Fibroblast of lung (primary cell): ENCODE data around the gene ALG8.

ENCODE experiments used
- EZH2 ChIP-seq: IDR thresholded peaks from 2 replicates; pipeline ENCODE4 v1.5.1; 2012; ENCODE audit warnings: low read length, control low read depth, mild to moderate bottlenecking; ENCODE audit errors: missing control alignments
- TF ChIP-seq, protein P1 (sequence below), 2 donors: IDR thresholded peaks in 1 of 2; conservative IDR thresholded peaks in 1 of 2; 1 replicate in 1 of 2; 2 replicates in 1 of 2; pipeline ENCODE4 v1.5.1; 2011 to 2012; ENCODE audit warnings: low read length in 2 of 2, control low read depth in 1 of 2, inconsistent platforms in 1 of 2, low read depth in 1 of 2, mild to moderate bottlenecking in 1 of 2

DNA sequence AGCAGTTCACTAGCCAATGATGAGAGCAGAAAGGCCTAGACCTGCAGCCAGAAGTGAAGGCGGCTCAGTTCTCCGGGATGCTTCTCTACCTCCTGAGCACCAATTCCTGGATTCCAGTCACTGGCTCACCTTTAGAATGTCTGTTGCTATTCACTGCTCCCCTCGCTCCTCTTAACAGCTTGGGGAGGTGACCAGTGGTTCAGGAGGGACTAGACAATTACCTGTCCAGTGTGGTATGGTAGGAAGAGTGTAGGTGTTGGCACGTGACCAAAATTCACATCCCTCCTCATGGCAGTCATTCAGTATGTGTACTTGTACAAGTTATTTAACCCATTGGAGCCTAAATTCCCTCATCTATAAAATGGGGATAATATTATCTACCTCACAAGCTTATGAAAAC, 71.7 kb downstream of the ALG8 start:
- TF ChIP-seq, protein P1, sequence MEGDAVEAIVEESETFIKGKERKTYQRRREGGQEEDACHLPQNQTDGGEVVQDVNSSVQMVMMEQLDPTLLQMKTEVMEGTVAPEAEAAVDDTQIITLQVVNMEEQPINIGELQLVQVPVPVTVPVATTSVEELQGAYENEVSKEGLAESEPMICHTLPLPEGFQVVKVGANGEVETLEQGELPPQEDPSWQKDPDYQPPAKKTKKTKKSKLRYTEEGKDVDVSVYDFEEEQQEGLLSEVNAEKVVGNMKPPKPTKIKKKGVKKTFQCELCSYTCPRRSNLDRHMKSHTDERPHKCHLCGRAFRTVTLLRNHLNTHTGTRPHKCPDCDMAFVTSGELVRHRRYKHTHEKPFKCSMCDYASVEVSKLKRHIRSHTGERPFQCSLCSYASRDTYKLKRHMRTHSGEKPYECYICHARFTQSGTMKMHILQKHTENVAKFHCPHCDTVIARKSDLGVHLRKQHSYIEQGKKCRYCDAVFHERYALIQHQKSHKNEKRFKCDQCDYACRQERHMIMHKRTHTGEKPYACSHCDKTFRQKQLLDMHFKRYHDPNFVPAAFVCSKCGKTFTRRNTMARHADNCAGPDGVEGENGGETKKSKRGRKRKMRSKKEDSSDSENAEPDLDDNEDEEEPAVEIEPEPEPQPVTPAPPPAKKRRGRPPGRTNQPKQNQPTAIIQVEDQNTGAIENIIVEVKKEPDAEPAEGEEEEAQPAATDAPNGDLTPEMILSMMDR (conservative IDR thresholded peaks at IDR 0.05 in 1 of 2, IDR thresholded peaks at IDR 0.05 in 1 of 2; ENCODE audit: low read depth in 1 of 2, low read length in 2 of 2): no peak
- TF ChIP-seq EZH2: no peak
